H1 (cell line): ENCODE results near the gene CLCNKB. TPM values are rescaled to one million over a fixed set of nuclear protein-coding genes. Genes with fewer than 3 reads are reported as not detected.
"Not testable (repeated sequence)": the region's sequence is repeated elsewhere in the genome, so short reads cannot be mapped to it uniquely, and the experiment has no call there.

Experiments used
- CTCF ChIA-PET: fragments of 300-600 bp; sonication (Branson Sonifier 250); formaldehyde crosslinking; loops from one replicate; lab custom pipeline; 2021; ENCODE audit not compliant: partially characterized antibody; lab: Charles Lee
- POLR2A ChIA-PET: fragments of 300-600 bp; sonication (Branson Sonifier 250); formaldehyde crosslinking; loops from one replicate; lab custom pipeline; 2021; ENCODE audit warnings: inconsistent platforms; ENCODE audit not compliant: partially characterized antibody; lab: Charles Lee
- DNase-seq, 2 experiments: peaks; one replicate each; pipeline versions ENCODE4 v3.0.0 to v3.0.0-alpha.2; 2010 to 2022; ENCODE audit warnings: low spot score in 2 of 2, low read depth in 1 of 2, mixed read lengths in 1 of 2
- FAIRE-seq: peaks from 2 replicates; lab custom pipeline; 2011; peaks lifted over from hg19 to GRCh38; lab: Jason Lieb, UNC
- H2AFZ ChIP-seq: 2 replicates; pipeline ENCODE4 v1.8.1; 2012; ENCODE audit warnings: low read length, inconsistent platforms
- H2AK5ac ChIP-seq: 2 replicates; pipeline ENCODE4 v1.6.1; 2013; ENCODE audit warnings: low read depth, low read length
- H2BK120ac ChIP-seq: replicated peaks from 2 replicates; pipeline ENCODE3; 2013; ENCODE audit warnings: low read depth, low read length, inconsistent platforms
- H2BK12ac ChIP-seq: 2 replicates; pipeline ENCODE4 v1.6.1; 2013; ENCODE audit warnings: low read depth, low read length
- H2BK15ac ChIP-seq: 2 replicates; pipeline ENCODE4 v1.6.1; 2013; ENCODE audit warnings: low read length
- H2BK20ac ChIP-seq: 2 replicates; pipeline ENCODE4 v1.6.1; 2013; ENCODE audit warnings: low read length
- H2BK5ac ChIP-seq: 2 replicates; pipeline ENCODE4 v1.6.1; 2013; ENCODE audit warnings: low read depth, low read length
- H3K14ac ChIP-seq: 2 replicates; pipeline ENCODE4 v1.6.1; 2013; ENCODE audit warnings: inconsistent platforms; ENCODE audit not compliant: insufficient read length
- H3K18ac ChIP-seq: 2 replicates; pipeline ENCODE4 v1.6.1; 2013; ENCODE audit warnings: low read length; ENCODE audit errors: extremely low read depth
- H3K23ac ChIP-seq: 2 replicates; pipeline ENCODE4 v1.6.1; 2013; ENCODE audit warnings: inconsistent platforms; ENCODE audit not compliant: insufficient read length
- H3K23me2 ChIP-seq: 2 replicates; pipeline ENCODE4 v1.6.1; 2013; ENCODE audit warnings: low read depth, low read length
- H3K27ac ChIP-seq: 2 replicates; pipeline ENCODE4 v1.6.1; 2011; ENCODE audit warnings: low read depth, low read length, inconsistent platforms
- H3K27me3 ChIP-seq, 4 experiments: replicated peaks in 1 of 4; 1 replicate in 1 of 4; 2 replicates in 3 of 4; pipeline versions ENCODE4 v1.6.1 to v1.8.1; 2011 to 2013; ENCODE audit warnings: low read length in 3 of 4, mild to moderate bottlenecking in 3 of 4, inconsistent platforms in 2 of 4, mixed read lengths in 2 of 4, moderate library complexity in 1 of 4; ENCODE audit not compliant: control insufficient read depth in 3 of 4, insufficient read depth in 3 of 4; ENCODE audit errors: extremely low read depth in 1 of 4
- H3K36me3 ChIP-seq, 4 experiments: 2 replicates each; pipeline versions ENCODE4 v1.6.1 to v1.8.1; 2011 to 2013; ENCODE audit warnings: mild to moderate bottlenecking in 4 of 4, low read length in 3 of 4, moderate library complexity in 2 of 4, control low read depth in 1 of 4, inconsistent platforms in 1 of 4; ENCODE audit not compliant: insufficient read depth in 4 of 4, control insufficient read depth in 2 of 4
- H3K4ac ChIP-seq: replicated peaks from 2 replicates; pipeline ENCODE3; 2013; ENCODE audit warnings: low read length, low read depth, mixed read lengths, inconsistent platforms; ENCODE audit not compliant: insufficient read length
- H3K4me1 ChIP-seq, 4 experiments: replicated peaks in 1 of 4; 1 replicate in 1 of 4; 2 replicates in 3 of 4; pipeline versions ENCODE4 v1.6.1 to v1.8.1; 2011 to 2013; ENCODE audit warnings: low read length in 3 of 4, inconsistent platforms in 2 of 4, mixed read lengths in 1 of 4; ENCODE audit not compliant: insufficient read depth in 4 of 4, control insufficient read depth in 3 of 4
- H3K4me2 ChIP-seq, 2 experiments: 2 replicates each; pipeline versions ENCODE4 v1.6.1 to v1.8.1; 2011 to 2013; ENCODE audit warnings: low read depth in 2 of 2, low read length in 2 of 2, control low read depth in 1 of 2, inconsistent platforms in 1 of 2, mild to moderate bottlenecking in 1 of 2; ENCODE audit not compliant: insufficient read depth in 1 of 2
- H3K4me3 ChIP-seq, 4 experiments: fragments of 200-600, 300-600 bp in 1 of 4; sonication (generic), shearing (Covaris generic), sonication (Bioruptor Twin) in 1 of 4; 2 replicates each; pipeline versions ENCODE4 v1.5.1 to v1.8.1; 2011 to 2016; ENCODE audit warnings: low read length in 4 of 4, low read depth in 3 of 4, control low read depth in 2 of 4, inconsistent platforms in 2 of 4, mild to moderate bottlenecking in 2 of 4, mixed read lengths in 1 of 4, moderate library complexity in 1 of 4; ENCODE audit not compliant: insufficient read depth in 2 of 4; ENCODE audit errors: extremely low read depth in 1 of 4
- H3K56ac ChIP-seq: replicated peaks from 2 replicates; pipeline ENCODE3; 2013; ENCODE audit warnings: low read depth, mild to moderate bottlenecking, mixed read lengths, low read length, inconsistent platforms; ENCODE audit not compliant: insufficient read length
- H3K79me1 ChIP-seq: 2 replicates; pipeline ENCODE4 v1.6.1; 2013; ENCODE audit warnings: low read depth, low read length, control low read depth
- H3K79me2 ChIP-seq, 2 experiments: 2 replicates each; pipeline versions ENCODE4 v1.6.1 to v1.8.1; 2012 to 2013; ENCODE audit warnings: low read length in 2 of 2, mild to moderate bottlenecking in 2 of 2, inconsistent platforms in 1 of 2; ENCODE audit not compliant: insufficient read depth in 2 of 2, control insufficient read depth in 1 of 2
- H3K9ac ChIP-seq, 4 experiments: replicated peaks in 1 of 4; 1 replicate in 1 of 4; 2 replicates in 3 of 4; pipeline versions ENCODE4 v1.6.1 to v1.8.1; 2011 to 2013; ENCODE audit warnings: low read depth in 3 of 4, low read length in 3 of 4, control low read depth in 2 of 4, mild to moderate bottlenecking in 2 of 4, moderate library complexity in 2 of 4, inconsistent platforms in 1 of 4; ENCODE audit errors: extremely low read depth in 1 of 4
- H3K9me3 ChIP-seq, 2 experiments: 2 replicates each; pipeline versions ENCODE4 v1.6.1 to v1.8.1; 2012 to 2013; ENCODE audit warnings: mild to moderate bottlenecking in 2 of 2, moderate library complexity in 2 of 2, control low read depth in 1 of 2, inconsistent platforms in 1 of 2, low read depth in 1 of 2, low read length in 1 of 2, mixed read lengths in 1 of 2; ENCODE audit not compliant: insufficient read depth in 2 of 2
- H4K20me1 ChIP-seq, 2 experiments: replicated peaks in 1 of 2; 2 replicates each; pipeline versions ENCODE3 to v1.8.1; 2011 to 2013; ENCODE audit warnings: inconsistent platforms in 2 of 2, low read length in 2 of 2, mild to moderate bottlenecking in 1 of 2; ENCODE audit not compliant: insufficient read depth in 2 of 2, control insufficient read depth in 1 of 2
- H4K5ac ChIP-seq: 2 replicates; pipeline ENCODE4 v1.6.1; 2013; ENCODE audit warnings: low read length, low read depth, mixed read lengths, inconsistent platforms; ENCODE audit not compliant: insufficient read length
- H4K8ac ChIP-seq: 2 replicates; pipeline ENCODE4 v1.8.0; 2013; ENCODE audit warnings: mild to moderate bottlenecking, moderate library complexity, low read length, inconsistent platforms; ENCODE audit not compliant: insufficient read depth; ENCODE audit errors: extremely low read depth
- H4K91ac ChIP-seq: replicated peaks from 2 replicates; pipeline ENCODE3; 2013; ENCODE audit warnings: low read length, mixed read lengths, inconsistent platforms; ENCODE audit not compliant: insufficient read length
- WGBS, 2 experiments: shearing (Covaris generic) in 1 of 2; methylation state at CpG; one replicate each; pipeline versions ENCODE4 v1.1.6 to v1.1.7; 2013 to 2015; ENCODE audit warnings: low lambda C conversion rate in 2 of 2, mixed read lengths in 2 of 2, inconsistent platforms in 1 of 2, low coverage in 1 of 2, missing lambda C conversion rate in 1 of 2; ENCODE audit not compliant: insufficient replicate concordance in 2 of 2, insufficient coverage in 1 of 2, insufficient read length in 1 of 2; ENCODE audit errors: extremely low coverage in 1 of 2, missing lambda C conversion rate in 1 of 2; 5-methylcytosine and 5-hydroxymethylcytosine counted together
- polyA plus RNA-seq, 7 experiments: library from polyadenylated mRNA; depleted of rRNA in 3 of 7; stranded (reverse) in 5 of 7; unstranded in 2 of 7; fragments of >200 nt in 5 of 7; fragments of 200-250 nt in 2 of 7; gene quantifications; 1 replicate in 5 of 7; 2 replicates in 1 of 7; 4 replicates in 1 of 7; pipeline versions ENCODE4 v1.2.1 to v1.2.3, GENCODE V29; 2011 to 2013; ENCODE audit warnings: missing spikeins in 2 of 7, mixed read lengths in 2 of 7
- total RNA-seq: library from RNA; stranded (reverse); fragmentation: NEBNext Ultra II Directional; extraction: Animal tissue kit (Norgen Biotek cat#: 25700); gene quantifications from 2 replicates; pipeline ENCODE4 v1.2.1, GENCODE V29; 2021

Gene CLCNKB
- total and polyA plus RNA-seq, 2 of the 8 experiments (the other 6 are each of a cell fraction or from before 2014, with no cell fraction given): 1.2 to 3.5 TPM

DNA sequence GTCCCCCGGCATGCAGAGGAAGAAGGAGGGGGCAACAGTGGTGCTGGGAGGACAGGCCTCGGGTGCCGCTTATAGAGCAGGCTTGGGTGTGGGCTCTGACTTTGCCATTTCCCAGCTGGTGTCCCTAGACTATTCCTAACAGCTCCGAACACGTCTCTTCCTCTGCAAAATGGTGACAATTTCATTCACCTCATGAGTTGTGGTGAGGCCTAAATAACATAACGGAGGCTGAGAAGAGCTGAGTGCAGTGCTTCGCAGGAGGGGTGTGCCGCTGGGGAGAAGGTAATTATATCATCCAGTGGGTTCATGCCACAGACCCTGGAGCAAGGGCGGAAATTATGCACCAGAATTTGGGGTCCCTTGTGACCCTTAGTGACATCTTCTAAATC lies 19.1 kb downstream of the CLCNKB start:
- H2AFZ ChIP-seq, H4K20me1 ChIP-seq, H3K9me3 ChIP-seq, H3K27ac ChIP-seq, H3K56ac ChIP-seq, H4K8ac ChIP-seq, POLR2A ChIA-PET, H3K79me1 ChIP-seq, DNase-seq, H3K79me2 ChIP-seq, FAIRE-seq, H3K36me3 ChIP-seq, H3K14ac ChIP-seq, H4K5ac ChIP-seq, H3K4me3 ChIP-seq, H3K23ac ChIP-seq, H3K23me2 ChIP-seq, H3K4ac ChIP-seq, H2BK20ac ChIP-seq, H2BK120ac ChIP-seq, H4K91ac ChIP-seq, H2BK12ac ChIP-seq, H2AK5ac ChIP-seq, H3K18ac ChIP-seq, H3K4me2 ChIP-seq, H3K27me3 ChIP-seq, H2BK5ac ChIP-seq, H3K9ac ChIP-seq, H2BK15ac ChIP-seq: not testable (repeated sequence)
- 87% methylated on average over 8 of the region's 9 CpGs; no CpG with 5 or more reads in 1 of the 2 experiments for WGBS, 2 experiments
- H3K4me1 ChIP-seq: peaks cover 0 to 18% (median 13%) of the 10 kb centered on the region in 4 experiments; a peak in 6 of 7 replicates
- CTCF ChIA-PET: interaction anchor here (0.7 to 1.0 kb wide), 3 partner anchors 21 to 105 kb away, joined by 3 to 4 read pairs (median 3); no protein-coding TSS in a partner anchor
